ENCODE measurements around the gene MDP1.

The MDP1 gene

GRCh38 chr14:24215495-24216344 is at the start of gene MDP1:
Gene MDP1, minus strand, starts transcription at chr14:24216066. Its CDS starts 111 bp downstream, at chr14:24215955.
- DNase-seq: peak; percentile 79 to 88

GRCh38 chr14:24264298-24264697 is 48.4 kb upstream of the MDP1 start:
- no peak for DNase-seq

GRCh38 chr14:24263848-24264247 is 48.0 kb upstream of the MDP1 start:
- no peak for DNase-seq

- DNase-seq: no peak
Observed at GRCh38 chr14:24262821-24263733, 47.2 kb upstream of the MDP1 start, which contains the start of gene TGM1. Gene TGM1, minus strand, starts transcription at chr14:24263177. Its CDS starts 825 bp downstream, at chr14:24262352.

GRCh38 chr14:24261969-24262327 is 46.1 kb upstream of the MDP1 start:
- DNase-seq: no peak

GRCh38 chr14:24261256-24261968 is 45.5 kb upstream of the MDP1 start:
- DNase-seq: no peak

GRCh38 chr14:24260780-24261157 is 44.9 kb upstream of the MDP1 start:
- DNase-seq: no peak

- DNase-seq: no peak
Observed at GRCh38 chr14:24260026-24260779, 44.3 kb upstream of the MDP1 start.

- DNase-seq: no peak
Observed at GRCh38 chr14:24259282-24260025, 43.6 kb upstream of the MDP1 start.

- DNase-seq: no peak
Observed at GRCh38 chr14:24258548-24259265, 42.8 kb upstream of the MDP1 start.

- DNase-seq: no peak
Observed at GRCh38 chr14:24258119-24258518, 42.3 kb upstream of the MDP1 start.

- no peak for DNase-seq
Observed at GRCh38 chr14:24256960-24257359, 41.1 kb upstream of the MDP1 start.

- no peak for DNase-seq
Observed at GRCh38 chr14:24255931-24256711, 40.3 kb upstream of the MDP1 start.

- no peak for DNase-seq
Observed at GRCh38 chr14:24255438-24255837, 39.6 kb upstream of the MDP1 start.

- DNase-seq: no peak
Observed at GRCh38 chr14:24254630-24255392, 38.9 kb upstream of the MDP1 start.

- DNase-seq: no peak
Observed at GRCh38 chr14:24253936-24254335, 38.1 kb upstream of the MDP1 start.

GRCh38 chr14:24252289-24253124 is 36.6 kb upstream of the MDP1 start:
- DNase-seq: no peak

GRCh38 chr14:24251880-24252288 is 36.0 kb upstream of the MDP1 start:
- no peak for DNase-seq
